ENCODE results near the gene SH3PXD2A. TPM values are rescaled to one million over a fixed set of nuclear protein-coding genes. Genes with fewer than 3 reads are reported as not detected.

The SH3PXD2A gene
- total and polyA plus RNA-seq, 2 of the 4 experiments (the other 2 are of a cell fraction) = 6.3 to 23.0 TPM

- WGBS, 2 experiments (ENCODE audit: extremely low coverage in 2 of 2, insufficient read length in 1 of 2) = 43% methylated on average over 8 of the region's 11 CpGs; no CpG with 5 or more reads in 1 of the 2 experiments
- dilution Hi-C loops (cut with HindIII; ENCODE audit: low sequenced_read_pairs, unreplicated experiment) = no loop called here
- Histone ChIP-seq H2BK5ac (ENCODE audit: low read depth, low read length, poor library complexity, severe bottlenecking) (no peak overlapping the region), H2AFZ (replicated peaks; ENCODE audit: low read length, poor library complexity) (no peak overlapping the region), H3K9me3 (ENCODE audit: control insufficient read depth, insufficient read depth, low read length) (no peaks in the 10 kb centered on the region), H4K91ac (ENCODE audit: insufficient read depth, low read depth, low read length) (no peak overlapping the region), H3K27ac (ENCODE audit: insufficient read depth, low read length) (no peak overlapping the region), H3K4ac (ENCODE audit: low read depth, low read length) (peak overlapping the region; percentile 4), H4K5ac (ENCODE audit: low read depth, low read length) (no peak overlapping the region), H2AK5ac (ENCODE audit: low read depth, low read length) (no peak overlapping the region; the same call in 1 of the 2 replicates), H3K56ac (ENCODE audit: extremely low read depth, insufficient read depth, low read length) (no peak overlapping the region), H3K23ac (ENCODE audit: low read depth, low read length) (no peak overlapping the region), H3K9me1 (ENCODE audit: insufficient read depth, low read length) (peaks cover 57% of the 10 kb centered on the region), H2AK9ac (replicated peaks; ENCODE audit: low read depth, low read length, poor library complexity) (no peak overlapping the region), H3K4me2 (ENCODE audit: low read depth, low read length) (no peak overlapping the region), H4K8ac (ENCODE audit: low read depth in 2 of 2, low read length in 2 of 2) (peak overlapping the region in 1 of 2 experiments; percentile 35; a peak in 1 of 4 replicates), H3K79me1 (ENCODE audit: low read depth in 1 of 2, low read length in 2 of 2) (peaks cover 52 to 89% of the 10 kb centered on the region in 2 experiments), H3K9ac (ENCODE audit: low read depth, low read length) (no peak overlapping the region), H2BK15ac (ENCODE audit: low read depth, low read length) (no peak overlapping the region), H3K4me3 (ENCODE audit: insufficient read depth, low read depth, low read length) (no peak overlapping the region), H4K20me1 (ENCODE audit: insufficient read depth, low read length) (peaks cover 58% of the 10 kb centered on the region), H3K14ac (replicated peaks; ENCODE audit: low read depth, low read length) (0 out of 2 replicates have a peak overlapping the region, but pooled peaks have one; percentile 21), H2BK120ac (ENCODE audit: low read depth, low read length) (no peak overlapping the region), H3K18ac (ENCODE audit: low read depth, low read length) (no peak overlapping the region), H2BK20ac (ENCODE audit: low read depth, low read length) (no peak overlapping the region), H3K27me3 (ENCODE audit: control insufficient read depth, insufficient read depth, low read length) (no peaks in the 10 kb centered on the region), H3K36me3 (ENCODE audit: control insufficient read depth, insufficient read depth, low read length) (peaks cover 15% of the 10 kb centered on the region), H3K4me1 (ENCODE audit: control insufficient read depth, insufficient read depth, low read length) (peaks cover 31% of the 10 kb centered on the region)
- intact Hi-C loops (cut with micrococcal nuclease) = no loop called here
- in situ Hi-C loops (cut with MboI; ENCODE audit: low sequenced_read_pairs) = no loop called here
- no peak for TF ChIP-seq CTCF (conservative IDR thresholded peaks at IDR 0.05; ENCODE audit: low read depth, low read length)
- no peak for TF ChIP-seq CEBPB (IDR thresholded peaks at IDR 0.05; ENCODE audit: low read depth, low read length)
- no peak for TF ChIP-seq SMC3 (IDR thresholded peaks at IDR 0.05; ENCODE audit: low read depth, low read length)
- ATAC-seq (ENCODE audit: low read depth) (no peak), DNase-seq (no peak)
- ChIA-PET POLR2A (ENCODE audit: unreplicated experiment) (interaction anchor here (0.6 kb wide), 1 partner anchor 10 kb away, joined by 3 read pairs; no protein-coding TSS in a partner anchor), CTCF (no interaction called here)
- no TSS peak for BruUV-seq (replicated peaks)
These were observed 214.8 kb downstream of the SH3PXD2A start for GRCh38 chr10:103640436-103641181.
